ENCODE data around the gene PLAC8L1. TPM values are rescaled to one million over a fixed set of nuclear protein-coding genes. Genes with fewer than 3 reads are reported as not detected.

Gene PLAC8L1
- total RNA-seq, 4 donors from 2014 or later = not detected

- H3K27ac ChIP-seq = peak overlapping the region; percentile 26
- 32% methylated on average over 3 of the region's 3 CpGs for WGBS
- no peak overlapping the region for H3K4me3 ChIP-seq
- H3K36me3 ChIP-seq = no peaks in the 10 kb centered on the region
- H3K9me3 ChIP-seq = no peaks in the 10 kb centered on the region
- H3K27me3 ChIP-seq = no peaks in the 10 kb centered on the region
- no peak for DNase-seq (ENCODE audit: low spot score in 2 of 2)
- H3K4me1 ChIP-seq = peaks cover 30% of the 10 kb centered on the region
- TF ChIP-seq POLR2AphosphoS5 (IDR thresholded peaks at IDR 0.05) (no peak), POLR2A (IDR thresholded peaks at IDR 0.05) (no peak), CTCF (IDR thresholded peaks at IDR 0.05) (no peak), EP300 (IDR thresholded peaks at IDR 0.05) (no peak)
These were observed 64.8 kb downstream of the PLAC8L1 start for GRCh38 chr5:146040527-146040926.

- Histone ChIP-seq H3K4me3 (no peak overlapping the region), H3K9me3 (no peaks in the 10 kb centered on the region), H3K27ac (no peak overlapping the region), H3K36me3 (no peaks in the 10 kb centered on the region), H3K27me3 (no peaks in the 10 kb centered on the region), H3K4me1 (peaks cover 30% of the 10 kb centered on the region)
- WGBS = 47% methylated on average over 3 of the region's 3 CpGs
- no peak for TF ChIP-seq EP300 (IDR thresholded peaks at IDR 0.05)
- no peak for TF ChIP-seq POLR2A (IDR thresholded peaks at IDR 0.05)
- no peak for TF ChIP-seq CTCF (IDR thresholded peaks at IDR 0.05)
- no peak for TF ChIP-seq POLR2AphosphoS5 (IDR thresholded peaks at IDR 0.05)
- no peak for DNase-seq (ENCODE audit: low spot score in 2 of 2)
These were observed 66.0 kb downstream of the PLAC8L1 start for GRCh38 chr5:146039420-146039819.

- Histone ChIP-seq H3K4me3 (no peak overlapping the region), H3K27me3 (no peaks in the 10 kb centered on the region), H3K27ac (no peak overlapping the region), H3K9me3 (no peaks in the 10 kb centered on the region), H3K4me1 (no peaks in the 10 kb centered on the region), H3K36me3 (no peaks in the 10 kb centered on the region)
- no peak for DNase-seq (ENCODE audit: low spot score in 2 of 2)
- TF ChIP-seq POLR2AphosphoS5 (IDR thresholded peaks at IDR 0.05) (no peak), CTCF (IDR thresholded peaks at IDR 0.05) (no peak), POLR2A (IDR thresholded peaks at IDR 0.05) (no peak), EP300 (IDR thresholded peaks at IDR 0.05) (no peak)
- 93% methylated on average over 4 of the region's 4 CpGs for WGBS
These were observed 70.8 kb downstream of the PLAC8L1 start for GRCh38 chr5:146034605-146035004.

Other genes with a start within 250 kb of the PLAC8L1 start
- gene GRXCR2, start 232.6 kb downstream of the PLAC8L1 start, total RNA-seq = under 1 TPM in 2 of 4 donors, not detected in 2; 0.47 to 0.76 TPM
- gene SH3RF2, start 169.0 kb downstream of the PLAC8L1 start, total RNA-seq = 100 to 1,000 TPM; 129 to 334 (median 160) TPM
- 10 to 100 TPM; 55.5 to 94.1 (median 64.1) TPM for gene LARS1, start 77.1 kb upstream of the PLAC8L1 start, total RNA-seq
- 10 to 100 TPM; 19.4 to 47.6 (median 22.2) TPM for gene RBM27, start 98.0 kb upstream of the PLAC8L1 start, total RNA-seq
- gene POU4F3, start 233.3 kb upstream of the PLAC8L1 start, total RNA-seq = under 1 TPM in 1 of 4 donors, not detected in 3; 0.19 TPM